Esophagus muscularis mucosa (tissue), 4 donors: ENCODE results near the gene TARDBP. TPM values are rescaled to one million over a fixed set of nuclear protein-coding genes. Genes with fewer than 3 reads are reported as not detected.
"Not testable (repeated sequence)": the region's sequence is repeated elsewhere in the genome, so short reads cannot be mapped to it uniquely, and the experiment has no call there.

Source experiments
- DNase-seq: peaks from one replicate; pipeline ENCODE4 v3.0.0-alpha.2; 2017; ENCODE audit errors: extremely low spot score
- H3K27ac ChIP-seq, 4 donors: fragments of 200-600 bp; sonication (generic); replicated peaks in 1 of 4; 1 replicate in 3 of 4; 2 replicates in 1 of 4; pipeline ENCODE4 v1.5.1; 2016 to 2019; ENCODE audit warnings: mild to moderate bottlenecking in 1 of 4
- H3K27me3 ChIP-seq, 4 donors: fragments of 200-600 bp; sonication (generic); one replicate each; pipeline versions ENCODE4 v1.5.1 to v1.6.0; 2016 to 2019
- H3K36me3 ChIP-seq, 4 donors: fragments of 200-600 bp; sonication (generic); one replicate each; pipeline ENCODE4 v1.5.1; 2016 to 2019
- H3K4me1 ChIP-seq, 4 donors: fragments of 200-600 bp; sonication (generic); one replicate each; pipeline ENCODE4 v1.5.1; 2016 to 2019
- H3K4me3 ChIP-seq, 4 donors: fragments of 200-600 bp; sonication (generic); 1 replicate in 2 of 4; 2 replicates in 2 of 4; pipeline ENCODE4 v1.5.1; 2016 to 2019; ENCODE audit warnings: mild to moderate bottlenecking in 4 of 4, moderate library complexity in 1 of 4
- H3K9me3 ChIP-seq, 4 donors: fragments of 200-600 bp; sonication (generic); 1 replicate in 3 of 4; 2 replicates in 1 of 4; pipeline ENCODE4 v1.5.1; 2016 to 2019
- CTCF ChIP-seq, 3 experiments: fragments of 200-600 bp in 2 of 3; fragments of 450-650 bp in 1 of 3; sonication (generic) in 2 of 3; IDR thresholded peaks; one replicate each; pipeline ENCODE4 v1.5.1; 2017 to 2019; ENCODE audit warnings: antibody characterized with exemption in 3 of 3, mild to moderate bottlenecking in 2 of 3, moderate library complexity in 1 of 3
- EP300 ChIP-seq: sonication (generic); formaldehyde crosslinking; IDR thresholded peaks from one replicate; pipeline ENCODE4 v1.6.1; 2017; ENCODE audit warnings: antibody characterized with exemption
- POLR2A ChIP-seq: fragments of 450-650 bp; IDR thresholded peaks from one replicate; pipeline ENCODE4 v1.6.1; 2017; ENCODE audit warnings: antibody characterized with exemption, moderate library complexity, mild to moderate bottlenecking, low read depth
- POLR2AphosphoS5 ChIP-seq, 2 donors: sonication (generic); formaldehyde crosslinking; IDR thresholded peaks; one replicate each; pipeline ENCODE4 v1.6.1; 2017; ENCODE audit warnings: antibody characterized with exemption in 2 of 2
- WGBS: methylation state at CpG from one replicate; pipeline ENCODE4 v1.1.5; 2018; 5-methylcytosine and 5-hydroxymethylcytosine counted together
- intact Hi-C: fragments of 100-400 bp; cut with DNase I; formaldehyde crosslinking; loops from one replicate; pipeline ENCODE4 v1.15.1; 2023
- total RNA-seq, 4 donors: library from RNA; depleted of rRNA; stranded (reverse); fragments of >200 nt; gene quantifications; one replicate each; pipeline versions ENCODE4 v1.1.0 to v1.2.1, GENCODE V29; 2016

Gene TARDBP
- total RNA-seq, 4 donors from 2014 or later, result 74.9 to 184 (median 137) TPM

GRCh38 chr1:10990828-10991227 lies 21.6 kb upstream of the TARDBP start:
- intact Hi-C loops, result no loop called here
- no peak overlapping the region for H3K4me3 ChIP-seq
- TF ChIP-seq CTCF (IDR thresholded peaks at IDR 0.05), result no peak
- TF ChIP-seq EP300, result no peak
- no peak for TF ChIP-seq POLR2A
- no peak for TF ChIP-seq POLR2AphosphoS5 (IDR thresholded peaks at IDR 0.05)
- H3K27me3 ChIP-seq, result no peaks in the 10 kb centered on the region
- no peaks in the 10 kb centered on the region for H3K36me3 ChIP-seq
- H3K27ac ChIP-seq, result no peak overlapping the region
- no peaks in the 10 kb centered on the region for H3K9me3 ChIP-seq
- H3K4me1 ChIP-seq, result no peaks in the 10 kb centered on the region
- no peak for DNase-seq
- 89% methylated on average over 7 of the region's 7 CpGs for WGBS

GRCh38 chr1:10992004-10992403 lies 20.4 kb upstream of the TARDBP start:
- intact Hi-C loops, H3K27ac ChIP-seq, H3K4me1 ChIP-seq, H3K4me3 ChIP-seq, H3K9me3 ChIP-seq, H3K27me3 ChIP-seq, DNase-seq, H3K36me3 ChIP-seq: not testable (repeated sequence)
- 88% methylated on average over 2 of the region's 2 CpGs for WGBS

- 79% methylated on average over 4 of the region's 4 CpGs for WGBS
- H3K27ac ChIP-seq, result no peak overlapping the region
- TF ChIP-seq CTCF (IDR thresholded peaks at IDR 0.05), result no peak
- no peak overlapping the region for H3K4me3 ChIP-seq
- no peaks in the 10 kb centered on the region for H3K36me3 ChIP-seq
- intact Hi-C loops, result no loop called here
- H3K4me1 ChIP-seq, result no peaks in the 10 kb centered on the region
- DNase-seq, result no peak
- no peaks in the 10 kb centered on the region for H3K9me3 ChIP-seq
- no peaks in the 10 kb centered on the region for H3K27me3 ChIP-seq
These were observed 19.6 kb upstream of the TARDBP start for GRCh38 chr1:10992864-10993263.

- no peak for TF ChIP-seq POLR2AphosphoS5 (IDR thresholded peaks at IDR 0.05)
- DNase-seq, result no peak
- Histone ChIP-seq H3K36me3 (no peaks in the 10 kb centered on the region), H3K4me3 (no peak overlapping the region), H3K9me3 (no peaks in the 10 kb centered on the region), H3K4me1 (no peaks in the 10 kb centered on the region), H3K27ac (no peak overlapping the region), H3K27me3 (no peaks in the 10 kb centered on the region)
- intact Hi-C loops, result no loop called here
- 83% methylated on average over 3 of the region's 3 CpGs for WGBS
These were observed 16.4 kb upstream of the TARDBP start for GRCh38 chr1:10996100-10996499.

GRCh38 chr1:11000526-11000925 lies 11.9 kb upstream of the TARDBP start:
- Histone ChIP-seq H3K27me3 (no peaks in the 10 kb centered on the region), H3K27ac (no peak overlapping the region), H3K4me3 (no peak overlapping the region), H3K9me3 (no peaks in the 10 kb centered on the region), H3K4me1 (no peaks in the 10 kb centered on the region), H3K36me3 (no peaks in the 10 kb centered on the region)
- TF ChIP-seq POLR2A (no peak), EP300 (no peak), CTCF (IDR thresholded peaks at IDR 0.05) (no peak), POLR2AphosphoS5 (IDR thresholded peaks at IDR 0.05) (no peak)
- intact Hi-C loops, result no loop called here
- no peak for DNase-seq
- 80% methylated on average over 1 of the region's 1 CpG for WGBS

- H3K4me3 ChIP-seq, result peak overlapping the region; percentile 71 to 97 (median 81)
- H3K27ac ChIP-seq, result peak overlapping the region; percentile 91 to 97 (median 94)
- no peaks in the 10 kb centered on the region for H3K9me3 ChIP-seq
- WGBS, result 2% methylated on average over 8 of the region's 11 CpGs
- TF ChIP-seq CTCF (IDR thresholded peaks at IDR 0.05) (no peak), POLR2A (no peak), EP300 (no peak), POLR2AphosphoS5 (IDR thresholded peaks at IDR 0.05) (no peak)
- H3K27me3 ChIP-seq, result no peaks in the 10 kb centered on the region
- intact Hi-C loops, result no loop called here
- H3K4me1 ChIP-seq, result peaks cover 37 to 58% (median 54%) of the 10 kb centered on the region in 4 donors
- DNase-seq, result no peak
- H3K36me3 ChIP-seq, result peaks cover 45 to 48% (median 47%) of the 10 kb centered on the region in 4 donors
These were observed 692 bp downstream of the TARDBP start for GRCh38 chr1:11013160-11013531.

- DNase-seq, H3K27ac ChIP-seq, H3K4me3 ChIP-seq, intact Hi-C loops, H3K27me3 ChIP-seq, H3K9me3 ChIP-seq: not testable (repeated sequence)
- Histone ChIP-seq H3K36me3 (peaks cover 95 to 100% (median 100%) of the 10 kb centered on the region in 4 donors), H3K4me1 (peaks cover 23 to 51% (median 33%) of the 10 kb centered on the region in 4 donors)
- WGBS, result 83% methylated on average over 8 of the region's 8 CpGs
These were observed 6.9 kb downstream of the TARDBP start for GRCh38 chr1:11019358-11019757.
